Tibial nerve (tissue), 4 donors: ENCODE results near the gene CCDC190.

Experiments
- CTCF ChIP-seq, 5 experiments: fragments of 200-600 bp in 3 of 5; fragments of 450-650 bp in 2 of 5; sonication (generic) in 3 of 5; IDR thresholded peaks; one replicate each; pipeline ENCODE4 v1.5.1; 2016 to 2019; ENCODE audit warnings: antibody characterized with exemption in 5 of 5, mild to moderate bottlenecking in 3 of 5, moderate library complexity in 2 of 5
- EP300 ChIP-seq, 2 donors: sonication (generic); formaldehyde crosslinking; IDR thresholded peaks; one replicate each; pipeline ENCODE4 v1.6.1; 2017; ENCODE audit warnings: antibody characterized with exemption in 2 of 2, mild to moderate bottlenecking in 1 of 2
- POLR2A ChIP-seq, 2 donors: fragments of 450-650 bp; IDR thresholded peaks; one replicate each; pipeline ENCODE4 v1.6.1; 2017; ENCODE audit warnings: antibody characterized with exemption in 2 of 2, mild to moderate bottlenecking in 2 of 2, moderate library complexity in 2 of 2

GRCh38 chr1:162873671-162874666 lies 13.0 kb upstream of the CCDC190 start:
- TF ChIP-seq CTCF (IDR thresholded peaks at IDR 0.05) (no peak), POLR2A (IDR thresholded peaks at IDR 0.05) (no peak), EP300 (IDR thresholded peaks at IDR 0.05) (no peak)
